HCT116 (cell line): ENCODE results near the gene OR10P1. TPM values are rescaled to one million over a fixed set of nuclear protein-coding genes. Genes with fewer than 3 reads are reported as not detected.

Experiments used
- ATAC-seq: fragments of 200-7000 bp; cut with Tn5 transposase; 2 replicates; pipeline ENCODE4 v1.9.1; 2020; ENCODE audit warnings: mild to moderate bottlenecking, moderate library complexity
- BruUV-seq: library from RNA; stranded (reverse); fragments of 400-500 nt; replicated peaks from 2 replicates; lab custom pipeline; 2021; lab: Mats Ljungman, UMichigan
- CTCF ChIA-PET: fragments of 300-600 bp; sonication (Branson Sonifier 250); formaldehyde crosslinking; loops from one replicate; lab custom pipeline; 2021; ENCODE audit warnings: antibody characterized with exemption; lab: Charles Lee
- POLR2A ChIA-PET: fragments of 300-600, 350-600 bp; sonication (Branson Sonifier 250); formaldehyde crosslinking; loops from one replicate; lab custom pipeline; 2021; ENCODE audit warnings: antibody characterized with exemption; lab: Charles Lee
- RAD21 ChIA-PET, 2 experiments: fragments of 300-600 bp; sonication (Branson Sonifier 250); formaldehyde crosslinking; loops; one replicate each; lab custom pipeline; 2023; ENCODE audit warnings: low total read pairs in 2 of 2; ENCODE audit not compliant: uncharacterized antibody in 2 of 2, unreplicated experiment in 2 of 2, low non-redundant PET in 1 of 2; lab: Charles Lee
- DNase-seq: peaks from one replicate; pipeline ENCODE4 v3.0.0-alpha.2; 2010; ENCODE audit warnings: low read depth, low spot score
- H2AFZ ChIP-seq: fragments of 200-600 bp; shearing (Covaris generic), sonication (generic); 2 replicates; pipeline ENCODE4 v1.6.1; 2017; ENCODE audit warnings: low read depth, mixed run types, mixed read lengths, antibody characterized with exemption, low read length; ENCODE audit not compliant: poor library complexity, severe bottlenecking
- H3K27ac ChIP-seq: 2 replicates; pipeline ENCODE4 v1.5.1; 2012; ENCODE audit warnings: low read depth, low read length
- H3K27me3 ChIP-seq: fragments of 200-600 bp; sonication (generic); 2 replicates; pipeline ENCODE4 v1.6.1; 2016; ENCODE audit warnings: mixed run types, low read length, mixed read lengths; ENCODE audit not compliant: insufficient read depth
- H3K36me3 ChIP-seq, 2 experiments: fragments of 200-500 bp in 1 of 2; fragments of 200-600 bp in 1 of 2; sonication (Bioruptor generic) in 1 of 2; sonication (generic) in 1 of 2; 2 replicates each; pipeline versions ENCODE4 v1.5.1 to v1.6.1; 2014 to 2016; ENCODE audit warnings: low read length in 2 of 2, inconsistent platforms in 1 of 2, mixed read lengths in 1 of 2, mixed run types in 1 of 2; ENCODE audit not compliant: insufficient read depth in 2 of 2, control insufficient read depth in 1 of 2
- H3K4me1 ChIP-seq, 2 experiments: fragments of 200-600 bp in 1 of 2; sonication (generic) in 1 of 2; 2 replicates each; pipeline versions ENCODE4 v1.5.1 to v1.6.1; 2012 to 2017; ENCODE audit warnings: low read length in 2 of 2, inconsistent platforms in 1 of 2, mild to moderate bottlenecking in 1 of 2, mixed read lengths in 1 of 2, mixed run types in 1 of 2, moderate library complexity in 1 of 2; ENCODE audit not compliant: insufficient read depth in 2 of 2, control insufficient read depth in 1 of 2
- H3K4me2 ChIP-seq: fragments of 200-600 bp; sonication (generic); 2 replicates; pipeline ENCODE4 v1.6.1; 2017; ENCODE audit warnings: mixed run types, low read length, mixed read lengths
- H3K4me3 ChIP-seq, 2 experiments: fragments of 200-600 bp in 1 of 2; sonication (generic) in 1 of 2; replicated peaks in 1 of 2; 2 replicates each; pipeline ENCODE4 v1.5.1; 2011 to 2016; ENCODE audit warnings: low read length in 2 of 2, control low read depth in 1 of 2, low read depth in 1 of 2, mild to moderate bottlenecking in 1 of 2, mixed read lengths in 1 of 2, mixed run types in 1 of 2
- H3K79me2 ChIP-seq: fragments of 200-600 bp; sonication (generic); 2 replicates; pipeline ENCODE4 v1.6.1; 2017; ENCODE audit warnings: mild to moderate bottlenecking, mixed run types, low read length, moderate library complexity, mixed read lengths; ENCODE audit not compliant: insufficient read depth
- H3K9ac ChIP-seq: fragments of 200-600 bp; sonication (generic); 2 replicates; pipeline ENCODE4 v1.6.1; 2016; ENCODE audit warnings: low read length, mixed read lengths
- H3K9me2 ChIP-seq: fragments of 200-600 bp; sonication (generic), shearing (Covaris generic); 2 replicates; pipeline ENCODE4 v1.6.1; 2017; ENCODE audit warnings: mixed run types, mild to moderate bottlenecking, moderate library complexity; ENCODE audit not compliant: insufficient read depth
- H3K9me3 ChIP-seq, 2 experiments: fragments of 200-500 bp in 1 of 2; fragments of 200-600 bp in 1 of 2; sonication (Bioruptor generic) in 1 of 2; sonication (generic) in 1 of 2; 2 replicates each; pipeline ENCODE4 v1.6.1; 2014 to 2017; ENCODE audit warnings: low read length in 2 of 2, mixed read lengths in 2 of 2, inconsistent platforms in 1 of 2, low read depth in 1 of 2, mild to moderate bottlenecking in 1 of 2, mixed run types in 1 of 2, moderate library complexity in 1 of 2; ENCODE audit not compliant: control insufficient read depth in 1 of 2, insufficient read depth in 1 of 2
- H4K20me1 ChIP-seq: fragments of 200-600 bp; sonication (generic), shearing (Covaris generic); 2 replicates; pipeline ENCODE4 v1.6.1; 2017; ENCODE audit warnings: mixed run types, mild to moderate bottlenecking, moderate library complexity; ENCODE audit not compliant: insufficient read depth
- ATF3 ChIP-seq: IDR thresholded peaks from 2 replicates; pipeline ENCODE4 v1.6.1; 2012
- CBX3 ChIP-seq: IDR thresholded peaks from 2 replicates; pipeline ENCODE4 v1.6.1; 2012; ENCODE audit warnings: low read depth
- CEBPB ChIP-seq: IDR thresholded peaks from 2 replicates; pipeline ENCODE4 v1.6.1; 2012; ENCODE audit warnings: low read depth
- EGR1 ChIP-seq: IDR thresholded peaks from 2 replicates; pipeline ENCODE4 v1.6.1; 2012; ENCODE audit warnings: low read depth
- ELF1 ChIP-seq: IDR thresholded peaks from 2 replicates; pipeline ENCODE4 v1.6.1; 2012; ENCODE audit warnings: low read depth, borderline replicate concordance
- EZH2phosphoT487 ChIP-seq: fragments of 200-600 bp; IDR thresholded peaks from 2 replicates; pipeline ENCODE4 v1.6.1; 2018; ENCODE audit warnings: antibody characterized with exemption, borderline replicate concordance
- FOSL1 ChIP-seq: IDR thresholded peaks from 2 replicates; pipeline ENCODE4 v1.6.1; 2012; ENCODE audit warnings: low read depth
- MAX ChIP-seq: IDR thresholded peaks from 2 replicates; pipeline ENCODE4 v1.6.1; 2012
- POLR2A ChIP-seq: IDR thresholded peaks from 2 replicates; pipeline ENCODE4 v1.7.0; 2011; ENCODE audit warnings: borderline replicate concordance; ENCODE audit not compliant: insufficient read depth, insufficient read length; ENCODE audit errors: extremely low read depth
- POLR2AphosphoS5 ChIP-seq: IDR thresholded peaks from 2 replicates; pipeline ENCODE4 v1.6.1; 2011; ENCODE audit warnings: mild to moderate bottlenecking, low read depth, low read length, moderate library complexity
- RAD21 ChIP-seq: IDR thresholded peaks from 2 replicates; pipeline ENCODE4 v1.6.1; 2012; ENCODE audit warnings: low read depth, mild to moderate bottlenecking
- SIN3A ChIP-seq: IDR thresholded peaks from 2 replicates; pipeline ENCODE4 v1.6.1; 2012; ENCODE audit warnings: low read depth
- SP1 ChIP-seq: IDR thresholded peaks from 2 replicates; pipeline ENCODE4 v1.6.1; 2012; ENCODE audit warnings: low read depth
- ZBTB33 ChIP-seq: IDR thresholded peaks from 2 replicates; pipeline ENCODE4 v1.6.1; 2011; ENCODE audit warnings: mild to moderate bottlenecking, low read length, moderate library complexity; ENCODE audit not compliant: insufficient replicate concordance; ENCODE audit errors: extremely low read depth
- ZFX ChIP-seq: fragments of 450-650 bp; IDR thresholded peaks from 2 replicates; pipeline ENCODE4 v1.6.1; 2017
- intact Hi-C: fragments of 100-400 bp; cut with micrococcal nuclease; formaldehyde crosslinking; loops from 2 replicates; pipeline ENCODE4 v1.10.0; 2022
- total RNA-seq: library from RNA; stranded (reverse); gene quantifications from one replicate; pipeline ENCODE4 v1.2.1, GENCODE V29; 2021; ENCODE audit not compliant: unreplicated experiment
- TF ChIP-seq, protein P1 (sequence below), 3 experiments: fragments of 200-600 bp in 1 of 3; sonication (generic) in 1 of 3; IDR thresholded peaks in 2 of 3; conservative IDR thresholded peaks in 1 of 3; 2 replicates each; pipeline ENCODE4 v1.5.1; 2012 to 2017; ENCODE audit warnings: low read depth in 2 of 3, low read length in 2 of 3, antibody characterized with exemption in 1 of 3, borderline replicate concordance in 1 of 3, control low read depth in 1 of 3, mild to moderate bottlenecking in 1 of 3, mixed read lengths in 1 of 3, mixed run types in 1 of 3, moderate library complexity in 1 of 3; ENCODE audit not compliant: insufficient read depth in 1 of 3
- TF ChIP-seq, protein P2 (sequence below): IDR thresholded peaks from 2 replicates; pipeline ENCODE4 v1.6.1; 2012; ENCODE audit warnings: low read depth

Gene OR10P1
- total RNA-seq, 1 experiment from 2014 or later, result not detected

DNA sequence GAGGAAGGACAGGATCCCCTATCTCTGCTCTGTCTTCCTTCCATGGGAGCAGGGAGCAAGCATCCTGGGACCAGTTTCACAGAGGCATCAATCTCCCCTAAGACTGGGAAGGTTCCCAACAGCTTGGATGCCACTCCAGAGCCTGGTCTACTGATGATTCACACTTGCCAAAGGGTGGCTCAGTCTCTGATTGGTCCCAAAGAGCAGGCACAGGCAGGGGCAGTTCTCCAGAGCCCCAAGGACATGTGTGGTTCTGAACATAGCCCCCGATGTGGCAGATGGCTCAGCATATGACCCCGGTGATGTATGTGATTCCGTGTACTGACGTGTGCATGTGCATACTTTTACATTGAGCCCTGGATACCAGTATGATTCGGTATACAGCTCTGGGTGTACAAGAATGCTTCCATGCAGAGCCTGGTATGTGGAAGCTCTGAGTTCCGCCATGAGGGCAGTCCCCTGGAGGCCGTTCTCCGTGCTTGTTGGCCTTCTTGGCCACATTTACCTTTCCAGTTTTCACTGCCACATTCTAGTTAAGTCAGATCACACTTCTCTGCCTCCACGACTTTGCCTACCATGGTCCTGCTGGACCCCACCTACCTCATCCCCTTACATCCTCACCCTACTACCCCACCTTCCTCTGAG, 49.8 kb downstream of the OR10P1 start:
- POLR2A ChIA-PET, result no interaction called here

More for the DNA sequence above, 49.8 kb downstream of the OR10P1 start:
- H3K4me3 ChIP-seq, result no peak overlapping the region
- BruUV-seq, result no TSS peak
- intact Hi-C loops, result no loop called here
- DNase-seq (no peak), ATAC-seq (no peak)
- RAD21 ChIA-PET, result no interaction called here
- no peak overlapping the region for H3K9ac ChIP-seq
- TF ChIP-seq ATF3 (no peak), RAD21 (no peak), ZBTB33 (no peak), FOSL1 (no peak), POLR2AphosphoS5 (no peak), CEBPB (no peak), ELF1 (no peak), MAX (no peak), ZFX (no peak), SIN3A (no peak), POLR2A (no peak), EZH2phosphoT487 (no peak), EGR1 (no peak), SP1 (no peak), CBX3 (no peak)
- TF ChIP-seq, protein P1, sequence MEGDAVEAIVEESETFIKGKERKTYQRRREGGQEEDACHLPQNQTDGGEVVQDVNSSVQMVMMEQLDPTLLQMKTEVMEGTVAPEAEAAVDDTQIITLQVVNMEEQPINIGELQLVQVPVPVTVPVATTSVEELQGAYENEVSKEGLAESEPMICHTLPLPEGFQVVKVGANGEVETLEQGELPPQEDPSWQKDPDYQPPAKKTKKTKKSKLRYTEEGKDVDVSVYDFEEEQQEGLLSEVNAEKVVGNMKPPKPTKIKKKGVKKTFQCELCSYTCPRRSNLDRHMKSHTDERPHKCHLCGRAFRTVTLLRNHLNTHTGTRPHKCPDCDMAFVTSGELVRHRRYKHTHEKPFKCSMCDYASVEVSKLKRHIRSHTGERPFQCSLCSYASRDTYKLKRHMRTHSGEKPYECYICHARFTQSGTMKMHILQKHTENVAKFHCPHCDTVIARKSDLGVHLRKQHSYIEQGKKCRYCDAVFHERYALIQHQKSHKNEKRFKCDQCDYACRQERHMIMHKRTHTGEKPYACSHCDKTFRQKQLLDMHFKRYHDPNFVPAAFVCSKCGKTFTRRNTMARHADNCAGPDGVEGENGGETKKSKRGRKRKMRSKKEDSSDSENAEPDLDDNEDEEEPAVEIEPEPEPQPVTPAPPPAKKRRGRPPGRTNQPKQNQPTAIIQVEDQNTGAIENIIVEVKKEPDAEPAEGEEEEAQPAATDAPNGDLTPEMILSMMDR (IDR thresholded peaks at IDR 0.05 in 2 of 3, conservative IDR thresholded peaks at IDR 0.05 in 1 of 3; ENCODE audit: borderline replicate concordance in 1 of 3, insufficient read depth in 1 of 3, low read depth in 2 of 3, low read length in 2 of 3), result no peak
- TF ChIP-seq, protein P2, sequence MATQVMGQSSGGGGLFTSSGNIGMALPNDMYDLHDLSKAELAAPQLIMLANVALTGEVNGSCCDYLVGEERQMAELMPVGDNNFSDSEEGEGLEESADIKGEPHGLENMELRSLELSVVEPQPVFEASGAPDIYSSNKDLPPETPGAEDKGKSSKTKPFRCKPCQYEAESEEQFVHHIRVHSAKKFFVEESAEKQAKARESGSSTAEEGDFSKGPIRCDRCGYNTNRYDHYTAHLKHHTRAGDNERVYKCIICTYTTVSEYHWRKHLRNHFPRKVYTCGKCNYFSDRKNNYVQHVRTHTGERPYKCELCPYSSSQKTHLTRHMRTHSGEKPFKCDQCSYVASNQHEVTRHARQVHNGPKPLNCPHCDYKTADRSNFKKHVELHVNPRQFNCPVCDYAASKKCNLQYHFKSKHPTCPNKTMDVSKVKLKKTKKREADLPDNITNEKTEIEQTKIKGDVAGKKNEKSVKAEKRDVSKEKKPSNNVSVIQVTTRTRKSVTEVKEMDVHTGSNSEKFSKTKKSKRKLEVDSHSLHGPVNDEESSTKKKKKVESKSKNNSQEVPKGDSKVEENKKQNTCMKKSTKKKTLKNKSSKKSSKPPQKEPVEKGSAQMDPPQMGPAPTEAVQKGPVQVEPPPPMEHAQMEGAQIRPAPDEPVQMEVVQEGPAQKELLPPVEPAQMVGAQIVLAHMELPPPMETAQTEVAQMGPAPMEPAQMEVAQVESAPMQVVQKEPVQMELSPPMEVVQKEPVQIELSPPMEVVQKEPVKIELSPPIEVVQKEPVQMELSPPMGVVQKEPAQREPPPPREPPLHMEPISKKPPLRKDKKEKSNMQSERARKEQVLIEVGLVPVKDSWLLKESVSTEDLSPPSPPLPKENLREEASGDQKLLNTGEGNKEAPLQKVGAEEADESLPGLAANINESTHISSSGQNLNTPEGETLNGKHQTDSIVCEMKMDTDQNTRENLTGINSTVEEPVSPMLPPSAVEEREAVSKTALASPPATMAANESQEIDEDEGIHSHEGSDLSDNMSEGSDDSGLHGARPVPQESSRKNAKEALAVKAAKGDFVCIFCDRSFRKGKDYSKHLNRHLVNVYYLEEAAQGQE, result no peak
- no peaks in the 10 kb centered on the region for H3K9me2 ChIP-seq
- H2AFZ ChIP-seq, result no peak overlapping the region
- H4K20me1 ChIP-seq, result no peaks in the 10 kb centered on the region
- 0 out of 2 replicates have a peak, but pooled peaks cover 5% of the 10 kb centered on the region for H3K79me2 ChIP-seq
- CTCF ChIA-PET, result no interaction called here
- H3K27me3 ChIP-seq, result no peaks in the 10 kb centered on the region
- no peak overlapping the region for H3K27ac ChIP-seq
- H3K4me1 ChIP-seq, result peaks cover 4 to 15% of the 10 kb centered on the region in 2 experiments; a peak in 3 of 4 replicates
- no peak overlapping the region for H3K4me2 ChIP-seq
- no peaks in the 10 kb centered on the region for H3K9me3 ChIP-seq
- H3K36me3 ChIP-seq, result no peaks in the 10 kb centered on the region
